ENCODE results near the gene AJAP1.

Gene AJAP1

GRCh38 chr1:4654764-4655673 lies 610 bp downstream of the AJAP1 start:
- H2AFZ ChIP-seq (ENCODE audit: low read depth, low read length) = no peak overlapping the region
- H3K4me3 ChIP-seq (ENCODE audit: low read length) = no peak overlapping the region
- no peaks in the 10 kb centered on the region for H3K79me2 ChIP-seq (ENCODE audit: low read length)
- H3K4me1 ChIP-seq (ENCODE audit: low read length) = peaks cover 28% of the 10 kb centered on the region
- no peaks in the 10 kb centered on the region for H3K27me3 ChIP-seq (ENCODE audit: low read depth, low read length)
- no peak overlapping the region for H3K4me2 ChIP-seq (ENCODE audit: low read length)
- no peaks in the 10 kb centered on the region for H3K9me3 ChIP-seq (ENCODE audit: insufficient read depth, low read length)
- no peak overlapping the region for H3K9ac ChIP-seq (ENCODE audit: low read length)
- H3K27ac ChIP-seq (ENCODE audit: low read length) = no peak overlapping the region
- no peaks in the 10 kb centered on the region for H3K36me3 ChIP-seq (replicated peaks; ENCODE audit: low read depth, low read length)
- TF ChIP-seq EZH2phosphoT487 (IDR thresholded peaks at IDR 0.05; ENCODE audit: low read depth) (no peak), CTCF (IDR thresholded peaks at IDR 0.05; ENCODE audit: low read depth, low read length) (no peak)
- no peaks in the 10 kb centered on the region for H4K20me1 ChIP-seq (ENCODE audit: insufficient read depth, low read length)

GRCh38 chr1:4655674-4656532 lies 1.5 kb downstream of the AJAP1 start:
- H3K4me2 ChIP-seq (ENCODE audit: low read length) = no peak overlapping the region
- no peaks in the 10 kb centered on the region for H3K79me2 ChIP-seq (ENCODE audit: low read length)
- no peak overlapping the region for H3K9ac ChIP-seq (ENCODE audit: low read length)
- no peak overlapping the region for H3K27ac ChIP-seq (ENCODE audit: low read length)
- no peaks in the 10 kb centered on the region for H3K36me3 ChIP-seq (replicated peaks; ENCODE audit: low read depth, low read length)
- no peak overlapping the region for H2AFZ ChIP-seq (ENCODE audit: low read depth, low read length)
- H3K9me3 ChIP-seq (ENCODE audit: insufficient read depth, low read length) = no peaks in the 10 kb centered on the region
- H3K27me3 ChIP-seq (ENCODE audit: low read depth, low read length) = peaks cover 3% of the 10 kb centered on the region; the same call in 1 of the 2 replicates
- no peak overlapping the region for H3K4me3 ChIP-seq (ENCODE audit: low read length)
- TF ChIP-seq CTCF (IDR thresholded peaks at IDR 0.05; ENCODE audit: low read depth, low read length) (no peak), EZH2phosphoT487 (IDR thresholded peaks at IDR 0.05; ENCODE audit: low read depth) (no peak)
- no peaks in the 10 kb centered on the region for H4K20me1 ChIP-seq (ENCODE audit: insufficient read depth, low read length)
- peaks cover 19% of the 10 kb centered on the region for H3K4me1 ChIP-seq (ENCODE audit: low read length)

- no peaks in the 10 kb centered on the region for H3K36me3 ChIP-seq (replicated peaks; ENCODE audit: low read depth, low read length)
- H3K9ac ChIP-seq (ENCODE audit: low read length) = no peak overlapping the region
- no peak overlapping the region for H3K4me2 ChIP-seq (ENCODE audit: low read length)
- no peak overlapping the region for H2AFZ ChIP-seq (ENCODE audit: low read depth, low read length)
- H3K79me2 ChIP-seq (ENCODE audit: low read length) = no peaks in the 10 kb centered on the region
- no peak overlapping the region for H3K4me3 ChIP-seq (ENCODE audit: low read length)
- peaks cover 13% of the 10 kb centered on the region for H3K4me1 ChIP-seq (ENCODE audit: low read length)
- H3K27me3 ChIP-seq (ENCODE audit: low read depth, low read length) = peaks cover 6% of the 10 kb centered on the region; the same call in 1 of the 2 replicates
- TF ChIP-seq EZH2phosphoT487 (IDR thresholded peaks at IDR 0.05; ENCODE audit: low read depth) (no peak), CTCF (IDR thresholded peaks at IDR 0.05; ENCODE audit: low read depth, low read length) (no peak)
- H3K27ac ChIP-seq (ENCODE audit: low read length) = no peak overlapping the region
- no peaks in the 10 kb centered on the region for H3K9me3 ChIP-seq (ENCODE audit: insufficient read depth, low read length)
- H4K20me1 ChIP-seq (ENCODE audit: insufficient read depth, low read length) = no peaks in the 10 kb centered on the region
These were observed 2.2 kb downstream of the AJAP1 start for GRCh38 chr1:4656533-4657140.

All from OCI-LY3 (cell line).